MM.1S (cell line): ENCODE data around the gene EGF.

Source experiments
- CTCF ChIP-seq: fragments of 300-600 bp; sonication (generic); IDR thresholded peaks from 2 replicates; pipeline ENCODE4 v1.5.1; 2016; ENCODE audit warnings: antibody characterized with exemption, low read length, mixed read lengths
- EZH2phosphoT487 ChIP-seq: fragments of 300-600 bp; sonication (generic); IDR thresholded peaks from 2 replicates; pipeline ENCODE4 v1.6.1; 2018; ENCODE audit warnings: antibody characterized with exemption, low read length

- TF ChIP-seq CTCF, result no peak
- no peak for TF ChIP-seq EZH2phosphoT487
These were observed 42.6 kb upstream of the EGF start for GRCh38 chr4:109870061-109870460.
